HPDE6-E6E7 (cell line): ENCODE data around the gene KCNV2.

Experiments
- DNase-seq: peaks from one replicate; pipeline ENCODE4 v3.0.0; 2011; ENCODE audit warnings: missing footprints; ENCODE audit errors: extremely low spot score

Gene KCNV2

DNA sequence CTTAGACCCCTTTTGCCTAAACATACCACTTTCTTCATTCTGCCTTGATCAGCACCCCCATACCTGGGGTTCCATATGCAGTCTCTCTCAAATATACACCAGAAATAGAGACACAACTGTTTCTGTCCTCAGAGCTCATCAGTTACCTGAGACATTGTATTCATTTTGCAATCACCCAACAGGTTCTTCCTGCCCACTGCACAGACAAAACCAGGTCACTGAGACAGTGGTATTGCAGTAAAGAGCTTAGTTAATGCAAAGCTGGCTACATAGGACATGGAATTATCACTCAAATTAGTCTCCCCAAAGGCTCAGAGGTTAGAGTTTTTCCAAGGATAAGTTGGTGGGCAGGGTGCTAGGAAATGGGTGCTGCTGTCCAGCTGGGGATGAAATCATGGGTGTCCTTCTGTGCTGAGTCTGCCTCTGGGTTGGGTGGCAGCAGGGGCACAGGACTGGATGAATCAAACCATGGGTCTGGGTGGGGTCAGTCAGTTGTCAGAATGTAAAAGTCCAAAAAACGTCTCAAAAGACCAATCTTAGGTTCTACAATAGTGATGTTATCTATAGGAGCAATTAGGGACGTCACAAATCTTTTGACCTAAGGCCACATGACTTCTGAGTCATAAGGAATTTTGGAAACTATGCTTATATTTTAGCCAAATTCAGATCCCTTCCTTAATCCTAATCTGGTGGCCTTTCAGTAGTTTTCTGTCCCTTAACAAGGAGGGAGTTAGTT, 41.0 kb downstream of the KCNV2 start:
- no peak for DNase-seq

DNA sequence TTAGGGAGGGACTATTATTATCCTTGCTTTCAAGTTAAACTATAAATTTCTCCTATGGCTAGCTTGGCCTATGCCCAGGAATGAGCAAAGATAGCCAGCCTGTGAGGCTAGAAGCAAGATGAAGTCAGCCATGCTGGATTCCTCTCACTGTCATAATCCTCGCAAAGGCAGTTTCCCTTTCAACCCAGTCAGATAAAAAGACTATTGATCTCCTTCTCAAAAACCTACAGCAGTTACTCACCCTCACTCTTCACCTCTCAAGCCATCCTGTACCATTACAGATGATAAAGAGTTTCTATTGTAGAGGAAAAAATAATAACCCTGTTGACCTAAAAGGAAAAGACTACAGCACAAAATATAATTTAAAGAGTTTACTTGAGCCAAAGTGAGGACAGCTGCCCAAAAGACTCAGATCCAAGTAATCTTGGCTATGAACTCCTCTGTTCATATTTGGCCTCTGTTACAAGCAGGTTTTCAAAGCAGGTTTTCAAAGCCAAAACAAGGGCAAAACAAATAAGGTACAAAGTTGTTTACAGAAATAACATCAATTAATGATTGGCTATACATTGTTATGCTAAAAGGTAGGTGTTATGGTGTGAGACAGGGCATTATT, 41.7 kb downstream of the KCNV2 start:
- DNase-seq, result no peak

DNA sequence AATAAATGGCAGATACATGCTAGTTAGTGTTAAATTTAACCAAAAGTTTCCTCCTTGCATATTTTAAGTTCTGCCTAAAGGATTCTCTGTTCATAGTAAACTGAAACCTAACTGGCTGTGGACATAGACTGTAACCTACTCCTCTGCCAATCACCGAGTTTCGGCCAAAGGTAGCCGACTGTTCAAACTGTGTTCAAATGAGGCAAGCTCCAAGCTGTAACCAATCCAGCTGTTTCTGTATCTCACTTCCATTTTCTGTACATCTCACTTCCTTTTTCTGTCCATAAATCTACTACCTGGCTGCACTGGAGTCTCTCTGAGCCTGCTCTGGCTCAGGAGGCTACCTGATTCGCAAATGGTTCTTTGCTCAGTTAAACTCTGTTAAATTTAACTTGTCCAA, 44.1 kb downstream of the KCNV2 start:
- DNase-seq, result no peak

DNA sequence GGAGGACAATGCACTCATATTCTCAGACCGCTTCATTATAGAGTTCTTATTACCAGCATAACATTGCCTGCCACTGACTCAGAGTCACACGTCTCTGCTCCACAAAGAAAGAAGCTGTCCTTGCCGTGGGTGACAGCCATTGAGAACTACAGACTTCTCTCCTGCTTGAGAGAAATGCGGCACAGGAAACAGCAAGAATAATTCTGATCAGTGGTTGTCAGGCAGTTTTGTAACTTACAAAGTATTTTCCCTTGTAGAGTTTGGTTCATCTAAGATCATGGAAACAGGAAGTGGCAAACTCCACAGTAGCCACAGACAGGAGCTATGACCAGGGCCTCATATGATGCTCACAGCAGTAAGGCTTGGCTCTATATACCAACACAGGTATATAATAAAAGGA, 47.0 kb downstream of the KCNV2 start:
- no peak for DNase-seq

DNA sequence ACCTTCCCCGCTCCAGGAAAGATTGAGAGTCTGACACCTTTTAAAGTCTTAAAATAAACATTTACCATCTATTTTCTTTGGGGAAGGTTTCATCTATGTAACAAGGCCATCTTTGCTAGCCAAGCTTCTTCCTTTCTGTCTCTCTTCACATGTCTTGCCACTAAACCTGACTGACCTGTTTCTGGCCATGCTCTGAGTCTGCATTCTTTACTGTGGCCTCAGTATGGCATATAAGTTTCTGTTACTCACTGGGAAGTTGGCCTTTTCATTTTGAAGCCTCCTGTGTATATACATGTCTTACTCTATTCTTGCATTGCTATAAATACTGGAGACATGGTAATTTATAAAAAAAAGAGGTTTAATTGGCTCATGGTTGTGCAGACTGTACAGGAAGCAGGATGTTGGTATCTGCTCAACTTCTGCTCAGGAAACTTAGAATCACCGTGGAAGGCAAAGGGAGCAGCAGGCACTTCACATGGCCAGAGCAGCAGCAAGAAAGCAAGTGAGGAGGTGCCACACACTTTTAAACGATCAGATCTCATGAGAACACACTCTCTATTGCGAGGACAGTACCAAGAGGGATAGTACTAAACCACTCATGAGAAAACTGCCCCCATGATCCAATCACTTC, 48.1 kb downstream of the KCNV2 start:
- peak; percentile 7 for DNase-seq

DNA sequence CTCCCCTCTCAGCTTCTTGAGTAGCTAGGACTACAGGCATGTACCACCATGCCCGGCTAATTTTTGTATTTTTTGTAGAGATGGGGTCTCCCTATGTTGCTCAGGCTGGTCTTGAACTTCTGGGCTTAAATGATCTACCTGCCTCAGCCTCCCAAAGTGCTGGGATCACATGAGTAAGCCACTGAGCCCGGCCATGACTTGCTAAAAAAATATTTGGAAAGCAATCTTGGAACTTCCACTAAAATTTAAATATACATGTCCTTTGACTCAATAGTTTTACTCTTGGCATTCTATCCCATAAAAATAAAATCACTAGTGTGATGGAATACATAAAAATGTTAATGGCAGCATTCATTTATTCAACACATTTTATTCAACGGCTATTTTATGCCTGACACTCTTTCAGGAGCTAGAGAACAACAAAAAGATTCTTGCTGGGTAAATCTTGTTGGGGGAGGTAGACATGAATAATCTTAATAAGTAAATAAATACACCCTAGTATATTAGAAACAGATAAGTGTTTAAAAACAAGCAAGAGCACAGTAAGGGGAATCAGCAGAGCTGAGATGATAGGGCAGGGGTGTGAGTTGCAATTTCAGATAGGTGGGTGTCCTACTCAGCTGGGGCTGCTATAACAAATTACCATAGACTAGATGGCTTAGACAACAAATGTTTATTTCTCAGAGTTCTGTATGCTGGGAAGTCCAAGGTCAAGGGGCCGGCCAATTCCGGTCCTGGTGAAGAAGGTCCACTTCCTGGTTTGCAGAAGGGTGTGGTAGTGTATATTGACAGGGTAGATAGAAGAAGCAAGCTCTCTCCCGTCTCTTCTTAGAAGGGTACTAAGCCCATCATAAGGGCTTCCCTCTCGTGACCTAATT, 50.7 kb downstream of the KCNV2 start:
- no peak for DNase-seq

DNA sequence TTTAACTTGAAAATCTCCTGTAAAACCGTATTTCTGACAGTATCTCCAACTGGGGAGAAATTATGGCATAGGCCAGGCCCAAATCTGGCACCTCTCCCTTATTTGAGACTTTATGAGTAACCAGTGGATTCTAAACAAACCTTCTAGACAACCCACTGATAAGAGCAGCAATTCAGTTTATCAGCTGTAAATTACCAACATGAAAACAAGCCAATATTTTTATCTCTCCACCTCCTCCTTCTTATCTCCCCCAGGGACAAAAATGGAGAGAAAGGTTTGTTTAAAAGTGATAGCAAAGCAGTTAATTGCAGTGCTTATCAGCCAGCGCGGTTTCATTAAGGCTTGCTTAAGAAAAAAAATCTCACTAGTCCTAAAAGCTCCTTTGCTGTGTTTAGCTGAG, 53.8 kb downstream of the KCNV2 start:
- no peak for DNase-seq

DNA sequence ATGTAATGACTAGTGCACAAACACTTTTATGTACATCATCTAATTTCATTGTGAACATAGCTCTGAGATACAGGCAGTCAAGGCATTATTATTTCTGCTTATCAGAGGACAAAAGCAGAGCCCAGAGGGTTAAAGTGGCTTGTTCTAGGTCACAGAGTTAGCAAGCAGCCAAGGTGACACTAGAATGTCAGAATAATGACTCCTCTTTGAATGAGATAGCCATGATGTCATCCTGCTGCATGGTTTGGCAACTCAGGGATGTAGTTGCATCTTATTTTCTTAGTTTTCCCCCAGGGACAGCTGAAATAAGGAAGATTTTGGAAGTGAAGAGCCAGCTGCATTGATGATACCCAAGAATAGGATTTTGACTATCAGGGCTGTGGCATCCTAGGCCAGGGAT, 54.4 kb downstream of the KCNV2 start:
- no peak for DNase-seq

DNA sequence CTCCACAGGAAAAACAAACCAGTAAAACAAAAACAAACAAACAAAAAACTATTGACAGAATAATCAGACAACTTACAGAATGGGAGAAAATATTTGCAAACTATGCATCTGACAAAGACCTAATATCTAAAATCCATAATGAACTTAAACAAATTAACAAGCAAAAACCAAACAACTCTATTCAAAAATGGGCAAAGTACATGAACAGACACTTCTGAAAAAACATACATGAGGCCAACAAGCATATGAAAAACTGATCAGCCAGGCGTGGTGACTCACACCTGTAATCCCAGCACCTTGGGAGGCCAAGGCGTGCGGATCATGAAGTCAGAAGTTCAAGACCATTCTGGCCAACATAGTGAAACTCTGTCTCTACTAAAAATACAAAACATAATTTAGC, 60.1 kb downstream of the KCNV2 start:
- DNase-seq, result no peak

DNA sequence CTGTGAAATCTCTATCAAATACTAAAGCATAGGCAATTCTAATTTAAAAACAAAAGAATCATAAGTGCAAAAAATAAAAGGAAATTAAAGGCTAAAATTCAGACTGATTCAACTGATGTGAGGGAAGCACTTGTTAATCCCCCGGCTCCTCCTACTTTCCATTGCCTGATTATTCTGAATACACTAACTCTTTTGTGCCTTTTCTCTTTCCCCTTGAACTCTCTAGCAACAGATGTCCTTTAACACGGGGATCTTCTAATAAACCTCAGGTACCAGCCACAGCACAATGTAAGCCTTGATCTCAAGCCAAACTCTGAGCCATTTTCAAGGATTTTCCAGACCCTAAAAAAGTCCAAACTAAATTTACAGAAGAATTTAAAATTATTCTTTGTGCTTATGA, 61.5 kb downstream of the KCNV2 start:
- DNase-seq, result no peak
